HepG2 (cell line): ENCODE results near the gene PADI2. TPM values are rescaled to one million over a fixed set of nuclear protein-coding genes. Genes with fewer than 3 reads are reported as not detected.

ENCODE experiments used
- ATAC-seq: fragments of 200-7000 bp; cut with Tn5 transposase; 3 replicates; pipeline ENCODE4 v1.9.1; 2020; ENCODE audit warnings: mild to moderate bottlenecking, moderate library complexity
- BruUV-seq: library from RNA; stranded (reverse); fragments of 400-500 nt; replicated peaks from 2 replicates; lab custom pipeline; 2021; lab: Mats Ljungman, UMichigan
- CTCF ChIA-PET: fragments of 300-600 bp; formaldehyde crosslinking; extraction: SDS; loops from one replicate; lab custom pipeline; 2021; ENCODE audit warnings: low total read pairs, inconsistent platforms, low intra/inter-chr PET ratio; lab: Yijun Ruan, JAX
- POLR2A ChIA-PET: fragments of 350-600 bp; sonication (Branson Sonifier 250); formaldehyde crosslinking; loops from one replicate; lab custom pipeline; 2020; ENCODE audit warnings: antibody characterized with exemption, inconsistent platforms; lab: Yijun Ruan, JAX
- DNase-seq: peaks from one replicate; pipeline ENCODE4 v3.0.0-alpha.2; 2015; ENCODE audit warnings: low spot score
- FAIRE-seq: peaks from 3 replicates; lab custom pipeline; 2011; peaks lifted over from hg19 to GRCh38; lab: Jason Lieb, UNC
- H2AFZ ChIP-seq: one replicate; pipeline ENCODE4 v1.6.1; 2011; ENCODE audit warnings: low read length, inconsistent platforms
- H3K27ac ChIP-seq: fragments of 300-600 bp; 3 replicates; pipeline ENCODE4 v1.8.0; 2011; ENCODE audit warnings: mixed run types, mild to moderate bottlenecking, mixed read lengths, low read length, inconsistent platforms; ENCODE audit not compliant: insufficient read depth; ENCODE audit errors: extremely low read length
- H3K27me3 ChIP-seq, 2 experiments: fragments of 200-600 bp in 1 of 2; 2 replicates in 1 of 2; 3 replicates in 1 of 2; pipeline versions ENCODE4 v1.6.0 to v1.8.0; 2011; ENCODE audit warnings: low read length in 2 of 2, mild to moderate bottlenecking in 2 of 2, moderate library complexity in 2 of 2, inconsistent platforms in 1 of 2; ENCODE audit not compliant: insufficient read depth in 2 of 2, control insufficient read depth in 1 of 2
- H3K36me3 ChIP-seq, 2 experiments: fragments of 200-600 bp in 1 of 2; replicated peaks in 1 of 2; 2 replicates in 1 of 2; 3 replicates in 1 of 2; pipeline versions ENCODE4 v1.5.1 to v1.8.0; 2011; ENCODE audit warnings: low read length in 2 of 2, inconsistent platforms in 1 of 2; ENCODE audit not compliant: insufficient read depth in 2 of 2, control insufficient read depth in 1 of 2
- H3K4me1 ChIP-seq: 2 replicates; pipeline ENCODE4 v1.5.1; 2012; ENCODE audit warnings: low read length, inconsistent platforms; ENCODE audit not compliant: insufficient read depth
- H3K4me2 ChIP-seq: 2 replicates; pipeline ENCODE4 v1.6.0; 2011; ENCODE audit warnings: low read depth, low read length, inconsistent platforms
- H3K4me3 ChIP-seq, 3 experiments: fragments of 200-600 bp in 1 of 3; sonication (generic), shearing (Covaris generic) in 1 of 3; replicated peaks in 1 of 3; 2 replicates each; pipeline ENCODE4 v1.5.1; 2011 to 2016; ENCODE audit warnings: low read length in 3 of 3, inconsistent platforms in 2 of 3, low read depth in 2 of 3, mild to moderate bottlenecking in 2 of 3, control low read depth in 1 of 3, mixed read lengths in 1 of 3; ENCODE audit not compliant: insufficient read depth in 1 of 3
- H3K79me2 ChIP-seq: one replicate; pipeline ENCODE4 v1.6.1; 2011; ENCODE audit warnings: low read length, inconsistent platforms; ENCODE audit not compliant: insufficient read depth
- H3K9ac ChIP-seq: 2 replicates; pipeline ENCODE4 v1.6.0; 2011; ENCODE audit warnings: mild to moderate bottlenecking, low read depth, low read length, inconsistent platforms; ENCODE audit not compliant: insufficient read depth
- H3K9me3 ChIP-seq: 2 replicates; pipeline ENCODE4 v1.5.1; 2012; ENCODE audit warnings: mild to moderate bottlenecking, low read length
- H4K20me1 ChIP-seq: 2 replicates; pipeline ENCODE4 v1.6.0; 2011; ENCODE audit warnings: inconsistent platforms, mild to moderate bottlenecking, low read length, moderate library complexity; ENCODE audit not compliant: insufficient read depth
- CHD2 ChIP-seq: IDR thresholded peaks from 2 replicates; pipeline ENCODE4 v1.6.1; 2011; ENCODE audit warnings: low read depth, low read length, improper control_type of control experiment
- ERF ChIP-seq: IDR thresholded peaks from 2 replicates; pipeline ENCODE4 v1.6.1; 2018; ENCODE audit warnings: missing biosample characterization, missing genetic modification reagents
- HOXA7 ChIP-seq: sonication (generic); formaldehyde crosslinking; IDR thresholded peaks from 2 replicates; pipeline ENCODE4 v1.8.1; 2022; ENCODE audit warnings: mild to moderate bottlenecking, missing genetic modification reagents, moderate library complexity
- KLF9 ChIP-seq: IDR thresholded peaks from 2 replicates; pipeline ENCODE4 v1.6.1; 2016; ENCODE audit warnings: low read depth
- MED13 ChIP-seq: sonication (generic); formaldehyde crosslinking; IDR thresholded peaks from 2 replicates; pipeline ENCODE4 v1.5.0; 2020; ENCODE audit warnings: missing genetic modification reagents
- NCOA2 ChIP-seq: sonication (generic); formaldehyde crosslinking; IDR thresholded peaks from 2 replicates; pipeline ENCODE4 v1.8.0; 2022; ENCODE audit warnings: inconsistent platforms
- SP2 ChIP-seq: sonication (generic); formaldehyde crosslinking; IDR thresholded peaks from 2 replicates; pipeline ENCODE4 v1.5.1; 2020; ENCODE audit warnings: mild to moderate bottlenecking, missing genetic modification reagents
- TAF1 ChIP-seq: sonication (generic); formaldehyde crosslinking; IDR thresholded peaks from 2 replicates; pipeline ENCODE4 v1.4.0; 2020; ENCODE audit warnings: missing genetic modification reagents
- ZBTB7B ChIP-seq: sonication (generic); formaldehyde crosslinking; IDR thresholded peaks from 2 replicates; pipeline ENCODE4 v1.4.0; 2020; ENCODE audit warnings: missing genetic modification reagents
- ZNF138 ChIP-seq: sonication (generic); formaldehyde crosslinking; IDR thresholded peaks from 2 replicates; pipeline ENCODE4 v1.5.0; 2020; ENCODE audit warnings: mild to moderate bottlenecking, low read depth, missing genetic modification reagents
- ZNF20 ChIP-seq: sonication (generic); formaldehyde crosslinking; IDR thresholded peaks from 2 replicates; pipeline ENCODE4 v1.4.0; 2020; ENCODE audit warnings: mild to moderate bottlenecking, moderate library complexity, missing genetic modification reagents
- ZNF572 ChIP-seq: sonication (generic); formaldehyde crosslinking; IDR thresholded peaks from 2 replicates; pipeline ENCODE4 v1.5.1; 2020; ENCODE audit warnings: mild to moderate bottlenecking, missing genetic modification reagents
- ZNF773 ChIP-seq: sonication (generic); formaldehyde crosslinking; IDR thresholded peaks from 2 replicates; pipeline ENCODE4 v1.4.0; 2020; ENCODE audit warnings: missing genetic modification reagents, borderline replicate concordance
- ZSCAN21 ChIP-seq: sonication (generic); formaldehyde crosslinking; IDR thresholded peaks from 2 replicates; pipeline ENCODE4 v1.8.0; 2022; ENCODE audit warnings: mild to moderate bottlenecking, missing genetic modification reagents, moderate library complexity, borderline replicate concordance
- WGBS: methylation state at CpG from one replicate; pipeline ENCODE4 v1.1.6; 2017; ENCODE audit warnings: low lambda C conversion rate; 5-methylcytosine and 5-hydroxymethylcytosine counted together
- in situ Hi-C: cut with HindIII; loops from 2 replicates; pipeline ENCODE4 v1.10.0; 2017; ENCODE audit warnings: low pct_unique_long_range_greater_than_20kb; ENCODE audit not compliant: extremely low pct_ligation_motif_present
- intact Hi-C: fragments of 100-400 bp; cut with micrococcal nuclease; formaldehyde crosslinking; loops from one replicate; pipeline ENCODE4 v1.10.0; 2022; ENCODE audit not compliant: unreplicated experiment
- polyA plus RNA-seq, 8 experiments: library from polyadenylated mRNA; depleted of rRNA in 3 of 8; stranded (reverse) in 7 of 8; unstranded in 1 of 8; fragments of >200 nt; fragmentation: Illumina TruSeq in 4 of 8; extraction: Trizol in 4 of 8; gene quantifications; 2 replicates each; pipeline versions ENCODE4 v1.2.1 to v1.2.3, GENCODE V29; 2011 to 2016; ENCODE audit warnings: low read depth in 4 of 8, missing spikeins in 1 of 8, mixed read lengths in 1 of 8; ENCODE audit not compliant: insufficient read depth in 1 of 8
- total RNA-seq, 5 experiments: library from RNA; depleted of rRNA; stranded (reverse); fragments of >200 nt; fragmentation: Illumina TruSeq; extraction: Trizol; gene quantifications; 2 replicates each; pipeline ENCODE4 v1.2.3, GENCODE V29; 2016; ENCODE audit warnings: low read depth in 1 of 5
- TF ChIP-seq, protein P1 (sequence below): sonication (generic); formaldehyde crosslinking; IDR thresholded peaks from 2 replicates; pipeline ENCODE4 v1.5.1; 2020; ENCODE audit warnings: missing genetic modification reagents, mild to moderate bottlenecking, borderline replicate concordance
- TF ChIP-seq, protein P2 (sequence below): IDR thresholded peaks from 2 replicates; pipeline ENCODE4 v1.6.1; 2016
- TF ChIP-seq, protein P3 (sequence below): sonication (generic); formaldehyde crosslinking; IDR thresholded peaks from 2 replicates; pipeline ENCODE4 v1.4.0; 2020; ENCODE audit warnings: missing genetic modification reagents
- TF ChIP-seq, protein P4 (sequence below): sonication (generic); formaldehyde crosslinking; IDR thresholded peaks from 2 replicates; pipeline ENCODE4 v1.5.1; 2020; ENCODE audit warnings: missing genetic modification reagents, mild to moderate bottlenecking, borderline replicate concordance

Gene PADI2
- total and polyA plus RNA-seq, 2 of the 13 experiments (the other 11 are each of a cell fraction or from before 2014, with no cell fraction given) = not detected

DNA sequence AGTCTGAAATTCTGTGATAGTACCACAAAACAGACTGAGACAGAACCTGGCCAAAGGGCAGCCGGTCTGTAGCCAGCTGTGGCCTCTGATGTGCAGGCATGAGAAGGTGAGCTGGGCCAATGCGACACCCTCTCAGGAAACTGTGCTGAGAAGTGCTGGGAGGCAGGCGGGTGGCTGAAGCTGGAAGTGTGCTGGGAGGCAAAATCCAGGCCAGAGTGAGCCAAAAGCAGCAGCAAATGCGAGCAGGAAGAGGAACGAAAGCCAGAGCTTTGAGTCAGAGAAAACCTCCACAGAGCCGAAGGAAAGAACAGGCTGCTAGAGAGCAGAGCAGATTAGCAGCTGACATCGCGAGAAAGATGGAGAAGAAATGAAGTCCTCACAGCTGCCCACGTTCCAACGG is 97.4 kb downstream of the PADI2 start:
- ChIA-PET CTCF (no interaction called here), POLR2A (no interaction called here)
- no peak overlapping the region for H3K4me3 ChIP-seq
- FAIRE-seq (no peak), ATAC-seq (no peak), DNase-seq (no peak)
- intact Hi-C loops = no loop called here
- H3K4me1 ChIP-seq = no peaks in the 10 kb centered on the region
- H3K79me2 ChIP-seq = no peaks in the 10 kb centered on the region
- no peaks in the 10 kb centered on the region for H3K9me3 ChIP-seq
- no peak overlapping the region for H3K27ac ChIP-seq
- TF ChIP-seq MED13 (CRISPR knock-in tag) = no peak
- TF ChIP-seq ZSCAN21 (CRISPR knock-in tag) = no peak
- no peak for TF ChIP-seq ZNF20 (CRISPR knock-in tag)
- TF ChIP-seq ZBTB7B (CRISPR knock-in tag) = no peak
- TF ChIP-seq NCOA2 (CRISPR knock-in tag) = no peak
- WGBS = 98% methylated on average over 10 of the region's 10 CpGs
- no peak overlapping the region for H2AFZ ChIP-seq
- no peaks in the 10 kb centered on the region for H3K27me3 ChIP-seq
- no TSS peak for BruUV-seq
- H3K9ac ChIP-seq = no peak overlapping the region
- no peak overlapping the region for H3K4me2 ChIP-seq
- H3K36me3 ChIP-seq = peaks cover 37 to 57% of the 10 kb centered on the region in 2 experiments; a peak in 4 of 5 replicates
- H4K20me1 ChIP-seq = no peaks in the 10 kb centered on the region
- in situ Hi-C loops = no loop called here

DNA sequence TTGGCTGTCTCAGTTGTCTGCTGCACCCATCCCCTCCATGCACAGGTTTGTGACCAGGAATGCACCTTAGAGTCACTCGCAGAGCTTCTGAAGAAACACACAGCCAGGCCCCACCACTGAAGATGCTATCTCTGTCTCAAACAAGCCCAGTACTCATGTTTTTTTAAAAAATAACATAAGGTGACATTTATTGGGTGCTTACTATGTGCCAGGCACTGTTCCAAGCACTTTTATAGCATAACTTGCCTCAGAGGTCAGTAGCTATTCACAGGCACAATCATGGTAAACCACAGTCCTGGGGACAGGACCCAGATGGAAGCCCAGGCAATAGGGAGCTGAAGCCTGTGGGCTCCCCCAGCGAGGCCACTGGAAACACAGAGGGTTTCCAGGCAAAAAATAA is 98.7 kb downstream of the PADI2 start:
- CTCF ChIA-PET = no interaction called here
- 0 out of 2 replicates have a peak, but pooled peaks cover 9% of the 10 kb centered on the region for H3K4me1 ChIP-seq
- no peak for ATAC-seq
- H3K27me3 ChIP-seq = no peaks in the 10 kb centered on the region
- H3K9ac ChIP-seq = no peak overlapping the region
- H3K4me2 ChIP-seq = no peak overlapping the region
- no peak overlapping the region for H2AFZ ChIP-seq
- H3K4me3 ChIP-seq = no peak overlapping the region
- POLR2A ChIA-PET = no interaction called here
- DNase-seq = no peak
- no peaks in the 10 kb centered on the region for H3K9me3 ChIP-seq
- H3K36me3 ChIP-seq = peaks cover 34 to 48% of the 10 kb centered on the region in 2 experiments; a peak in 4 of 5 replicates
- no peaks in the 10 kb centered on the region for H4K20me1 ChIP-seq
- FAIRE-seq = no peak
- WGBS = 100% methylated on average over 2 of the region's 2 CpGs
- H3K79me2 ChIP-seq = no peaks in the 10 kb centered on the region
- intact Hi-C loops = no loop called here
- H3K27ac ChIP-seq = no peak overlapping the region
- BruUV-seq = no TSS peak
- in situ Hi-C loops = no loop called here
- TF ChIP-seq CHD2 (no peak), SP2 (no peak), TAF1 (no peak), ERF (no peak), ZNF773 (CRISPR knock-in tag) (no peak), HOXA7 (no peak), ZNF572 (CRISPR knock-in tag) (no peak), ZNF138 (CRISPR knock-in tag) (no peak), KLF9 (CRISPR knock-in tag) (no peak)
- TF ChIP-seq, protein P1, sequence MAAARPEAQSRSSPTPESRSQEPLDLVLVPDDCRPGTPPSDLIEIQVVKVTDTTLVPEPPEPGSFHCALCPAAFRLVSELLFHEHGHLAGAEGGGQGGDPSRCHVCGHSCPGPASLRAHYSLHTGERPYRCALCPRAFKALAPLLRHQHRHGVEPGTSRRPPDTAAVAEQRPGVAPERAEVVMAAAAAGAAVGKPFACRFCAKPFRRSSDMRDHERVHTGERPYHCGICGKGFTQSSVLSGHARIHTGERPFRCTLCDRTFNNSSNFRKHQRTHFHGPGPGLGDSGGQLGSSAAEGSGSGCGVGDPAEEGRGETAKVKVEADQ = no peak
- TF ChIP-seq, protein P2, sequence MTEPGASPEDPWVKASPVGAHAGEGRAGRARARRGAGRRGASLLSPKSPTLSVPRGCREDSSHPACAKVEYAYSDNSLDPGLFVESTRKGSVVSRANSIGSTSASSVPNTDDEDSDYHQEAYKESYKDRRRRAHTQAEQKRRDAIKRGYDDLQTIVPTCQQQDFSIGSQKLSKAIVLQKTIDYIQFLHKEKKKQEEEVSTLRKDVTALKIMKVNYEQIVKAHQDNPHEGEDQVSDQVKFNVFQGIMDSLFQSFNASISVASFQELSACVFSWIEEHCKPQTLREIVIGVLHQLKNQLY (CRISPR knock-in tag) = no peak
- TF ChIP-seq, protein P3, sequence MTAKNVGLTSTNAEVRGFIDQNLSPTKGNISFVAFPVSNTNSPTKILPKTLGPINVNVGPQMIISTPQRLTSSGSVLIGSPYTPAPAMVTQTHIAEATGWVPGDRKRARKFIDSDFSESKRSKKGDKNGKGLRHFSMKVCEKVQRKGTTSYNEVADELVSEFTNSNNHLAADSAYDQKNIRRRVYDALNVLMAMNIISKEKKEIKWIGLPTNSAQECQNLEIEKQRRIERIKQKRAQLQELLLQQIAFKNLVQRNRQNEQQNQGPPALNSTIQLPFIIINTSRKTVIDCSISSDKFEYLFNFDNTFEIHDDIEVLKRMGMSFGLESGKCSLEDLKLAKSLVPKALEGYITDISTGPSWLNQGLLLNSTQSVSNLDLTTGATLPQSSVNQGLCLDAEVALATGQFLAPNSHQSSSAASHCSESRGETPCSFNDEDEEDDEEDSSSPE (CRISPR knock-in tag) = no peak
- TF ChIP-seq, protein P4, sequence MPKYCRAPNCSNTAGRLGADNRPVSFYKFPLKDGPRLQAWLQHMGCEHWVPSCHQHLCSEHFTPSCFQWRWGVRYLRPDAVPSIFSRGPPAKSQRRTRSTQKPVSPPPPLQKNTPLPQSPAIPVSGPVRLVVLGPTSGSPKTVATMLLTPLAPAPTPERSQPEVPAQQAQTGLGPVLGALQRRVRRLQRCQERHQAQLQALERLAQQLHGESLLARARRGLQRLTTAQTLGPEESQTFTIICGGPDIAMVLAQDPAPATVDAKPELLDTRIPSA (CRISPR knock-in tag) = no peak
